OCI-LY3 (cell line): ENCODE measurements around the gene CAMTA1.

ENCODE experiments used
- EZH2phosphoT487 ChIP-seq: fragments of 200-600 bp; shearing (Covaris generic); IDR thresholded peaks from 2 replicates; pipeline ENCODE4 v1.6.1; 2018; ENCODE audit warnings: antibody characterized with exemption, mixed run types, low read depth
- TF ChIP-seq, protein P1 (sequence below): fragments of 200-600, 300-600 bp; sonication (generic); IDR thresholded peaks from 2 replicates; pipeline ENCODE4 v1.5.1; 2014; ENCODE audit warnings: antibody characterized with exemption, low read length, low read depth

DNA sequence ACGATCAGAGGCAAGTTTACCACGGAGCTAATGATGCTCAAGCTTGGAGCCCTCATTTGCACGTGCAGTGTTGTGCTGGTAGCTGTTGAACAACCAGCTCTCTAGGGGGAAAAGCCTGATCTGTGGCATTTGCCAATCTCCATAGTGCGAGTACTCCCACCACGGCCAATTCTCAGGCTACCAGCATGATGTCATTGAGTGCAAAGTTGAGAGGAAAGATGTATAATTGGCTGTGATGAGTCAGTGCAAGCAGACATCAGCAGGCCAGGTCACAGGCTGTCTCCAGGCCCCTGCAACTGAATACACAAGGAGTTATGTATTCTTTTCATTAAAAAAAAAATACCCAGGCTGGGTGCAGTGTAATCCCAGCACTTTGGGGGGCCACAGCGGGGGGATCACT, 752.8 kb downstream of the CAMTA1 start:
- TF ChIP-seq, protein P1, sequence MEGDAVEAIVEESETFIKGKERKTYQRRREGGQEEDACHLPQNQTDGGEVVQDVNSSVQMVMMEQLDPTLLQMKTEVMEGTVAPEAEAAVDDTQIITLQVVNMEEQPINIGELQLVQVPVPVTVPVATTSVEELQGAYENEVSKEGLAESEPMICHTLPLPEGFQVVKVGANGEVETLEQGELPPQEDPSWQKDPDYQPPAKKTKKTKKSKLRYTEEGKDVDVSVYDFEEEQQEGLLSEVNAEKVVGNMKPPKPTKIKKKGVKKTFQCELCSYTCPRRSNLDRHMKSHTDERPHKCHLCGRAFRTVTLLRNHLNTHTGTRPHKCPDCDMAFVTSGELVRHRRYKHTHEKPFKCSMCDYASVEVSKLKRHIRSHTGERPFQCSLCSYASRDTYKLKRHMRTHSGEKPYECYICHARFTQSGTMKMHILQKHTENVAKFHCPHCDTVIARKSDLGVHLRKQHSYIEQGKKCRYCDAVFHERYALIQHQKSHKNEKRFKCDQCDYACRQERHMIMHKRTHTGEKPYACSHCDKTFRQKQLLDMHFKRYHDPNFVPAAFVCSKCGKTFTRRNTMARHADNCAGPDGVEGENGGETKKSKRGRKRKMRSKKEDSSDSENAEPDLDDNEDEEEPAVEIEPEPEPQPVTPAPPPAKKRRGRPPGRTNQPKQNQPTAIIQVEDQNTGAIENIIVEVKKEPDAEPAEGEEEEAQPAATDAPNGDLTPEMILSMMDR = no peak
- no peak for TF ChIP-seq EZH2phosphoT487
